Measurements from ENCODE around the gene CNMD. TPM values are rescaled to one million over a fixed set of nuclear protein-coding genes. Genes with fewer than 3 reads are reported as not detected.

Gene CNMD
- total RNA-seq, 2 experiments from 2014 or later, result not detected

DNA sequence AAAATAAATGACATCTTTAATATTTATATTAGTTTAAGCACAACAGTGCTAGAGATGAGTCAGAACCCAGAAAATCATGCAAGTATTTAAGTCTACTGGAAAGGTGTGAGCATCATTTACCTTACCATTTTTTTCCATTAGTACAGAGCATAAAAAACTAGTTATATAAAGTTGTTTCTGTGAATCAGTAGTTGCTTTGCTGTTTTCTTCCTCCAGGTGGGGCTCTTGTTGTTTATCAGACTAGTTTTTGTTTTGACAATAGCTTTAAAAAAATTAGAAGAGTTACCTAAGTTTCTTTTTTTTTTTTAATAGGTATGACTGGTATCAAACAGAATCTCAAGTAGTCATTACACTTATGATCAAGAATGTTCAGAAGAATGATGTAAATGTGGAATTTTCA lies 74.3 kb downstream of the CNMD start:
- Mint-ChIP-seq H3K27me3 (no peaks in the 10 kb centered on the region), H3K4me1 (ENCODE audit: low read depth) (peaks cover 2% of the 10 kb centered on the region), H3K4me3 (no peak overlapping the region), H3K36me3 (peaks cover 31% of the 10 kb centered on the region), H3K27ac (no peak overlapping the region), H3K9me3 (no peaks in the 10 kb centered on the region)
- CTCF ChIA-PET, result interaction anchor here (0.6 to 2.0 kb wide), 15 partner anchors 8 to 1222 kb away, joined by 3 to 27 read pairs (median 4); partner anchors contain the start of genes PCDH8 and SUGT1
- POLR2A ChIA-PET, result interaction anchor here (0.6 to 1.0 kb wide), 2 partner anchors 12 to 48 kb away, joined by 3 to 5 read pairs; partner anchors contain the start of gene SUGT1
- no peak for DNase-seq
- intact Hi-C loops (cut with micrococcal nuclease), result loop anchor here (2.0 to 10.0 kb wide), 3 partner anchors 143 to 487 kb away; no protein-coding TSS in a partner anchor

DNA sequence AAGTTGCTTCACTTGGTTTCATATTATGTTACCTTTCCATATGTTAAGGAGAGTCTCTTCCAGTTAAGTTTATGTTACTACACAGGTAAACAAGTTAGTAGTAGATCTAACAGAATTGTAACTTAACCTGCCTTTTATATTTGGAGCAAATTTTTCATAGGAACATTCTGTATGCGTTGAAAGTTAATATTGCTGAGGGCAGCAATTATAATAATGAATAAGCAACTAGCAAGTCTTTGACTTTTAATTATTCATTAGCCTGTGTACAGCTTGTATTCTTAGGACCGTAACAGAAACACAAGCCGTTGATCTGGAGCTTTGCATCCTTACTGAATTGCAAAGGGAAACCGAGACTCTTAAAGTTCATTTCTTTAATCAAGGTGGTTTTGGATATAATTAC lies 75.3 kb downstream of the CNMD start:
- Mint-ChIP-seq H3K4me1 (ENCODE audit: low read depth) (peaks cover 7% of the 10 kb centered on the region), H3K27ac (no peak overlapping the region), H3K36me3 (peaks cover 31% of the 10 kb centered on the region), H3K9me3 (no peaks in the 10 kb centered on the region), H3K27me3 (no peaks in the 10 kb centered on the region), H3K4me3 (no peak overlapping the region)
- POLR2A ChIA-PET, result no interaction called here
- CTCF ChIA-PET, result interaction anchor here (1.4 to 2.0 kb wide), 6 partner anchors 12 to 304 kb away, joined by 4 to 27 read pairs (median 10); partner anchors contain the start of gene SUGT1
- DNase-seq, result no peak
- intact Hi-C loops (cut with micrococcal nuclease), result loop anchor here (2.0 to 10.0 kb wide), 2 partner anchors 145 to 301 kb away; no protein-coding TSS in a partner anchor

DNA sequence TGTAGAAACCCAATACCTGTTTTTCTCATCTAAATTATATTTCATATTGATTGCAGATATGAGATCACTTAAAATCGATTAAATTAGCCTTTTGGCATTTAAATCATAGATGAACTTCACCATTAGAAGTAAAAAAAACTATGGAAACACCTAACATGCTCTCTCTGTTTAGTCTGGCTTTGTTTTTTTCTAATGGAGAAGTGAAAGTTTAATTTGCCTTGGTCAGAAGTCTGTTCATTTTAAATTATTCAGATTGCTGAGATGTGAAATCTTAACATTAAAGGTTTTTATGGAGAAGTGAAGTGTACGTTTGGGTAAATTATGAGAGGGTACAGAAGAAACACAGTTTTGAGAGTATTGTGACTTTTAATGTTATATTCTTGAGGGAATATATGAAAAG lies 80.3 kb downstream of the CNMD start:
- CTCF ChIA-PET, result no interaction called here
- intact Hi-C loops (cut with micrococcal nuclease), result no loop called here
- H3K36me3 Mint-ChIP-seq, result peaks cover 20% of the 10 kb centered on the region
- POLR2A ChIA-PET, result no interaction called here
- peaks cover 12% of the 10 kb centered on the region for H3K4me1 Mint-ChIP-seq (ENCODE audit: low read depth)
- DNase-seq, result no peak
- H3K27me3 Mint-ChIP-seq, result no peaks in the 10 kb centered on the region
- H3K27ac Mint-ChIP-seq, result no peak overlapping the region
- no peak overlapping the region for H3K4me3 Mint-ChIP-seq
- H3K9me3 Mint-ChIP-seq, result no peaks in the 10 kb centered on the region

Other genes with a start within 250 kb of the CNMD start
- gene HNRNPA1L2, start 97.4 kb downstream of the CNMD start, total RNA-seq, result 1 to 10 TPM; 7.6 to 8.5 TPM
- 10 to 100 TPM; 63.1 to 64.0 TPM for gene SUGT1, start 87.0 kb downstream of the CNMD start, total RNA-seq
- not detected for gene PCDH8, start 108.8 kb upstream of the CNMD start, total RNA-seq